Spleen (tissue), 11 donors: ENCODE results near the gene WNK2. TPM values are rescaled to one million over a fixed set of nuclear protein-coding genes. Genes with fewer than 3 reads are reported as not detected.
A peak's percentile ranks its signal among the peaks of the same experiment; 100 is the strongest.

ENCODE experiments used
- DNase-seq: peaks from one replicate; pipeline ENCODE4 v3.0.0-alpha.2; 2020
- H3K27ac ChIP-seq, 8 donors: fragments of 200-600 bp; sonication (generic) in 7 of 8; 1 replicate in 4 of 8; 2 replicates in 4 of 8; pipeline versions ENCODE4 v1.5.0 to v1.8.0; 2016 to 2021; ENCODE audit warnings: inconsistent platforms in 4 of 8, mild to moderate bottlenecking in 4 of 8, moderate library complexity in 1 of 8
- H3K27me3 ChIP-seq, 7 donors: fragments of 200-600 bp; sonication (generic) in 6 of 7; replicated peaks in 1 of 7; 1 replicate in 4 of 7; 2 replicates in 3 of 7; pipeline versions ENCODE4 v1.5.0 to v1.8.0; 2016 to 2021; ENCODE audit warnings: inconsistent platforms in 3 of 7, mild to moderate bottlenecking in 1 of 7
- H3K36me3 ChIP-seq, 6 donors: fragments of 200-600 bp; sonication (generic) in 5 of 6; 1 replicate in 4 of 6; 2 replicates in 2 of 6; pipeline versions ENCODE4 v1.5.0 to v1.8.0; 2016 to 2021; ENCODE audit warnings: inconsistent platforms in 2 of 6
- H3K4me1 ChIP-seq, 6 donors: fragments of 200-600 bp; sonication (generic) in 5 of 6; 1 replicate in 3 of 6; 2 replicates in 3 of 6; pipeline versions ENCODE4 v1.5.0 to v1.8.0; 2016 to 2021; ENCODE audit warnings: inconsistent platforms in 3 of 6
- H3K4me3 ChIP-seq, 8 donors: fragments of 200-600 bp; sonication (generic) in 7 of 8; 1 replicate in 4 of 8; 2 replicates in 4 of 8; pipeline versions ENCODE4 v1.5.0 to v1.8.0; 2016 to 2021; ENCODE audit warnings: inconsistent platforms in 4 of 8, mild to moderate bottlenecking in 4 of 8, moderate library complexity in 2 of 8
- H3K9me3 ChIP-seq, 8 donors: fragments of 200-600 bp; sonication (generic) in 7 of 8; 1 replicate in 4 of 8; 2 replicates in 4 of 8; pipeline versions ENCODE4 v1.5.0 to v1.8.0; 2016 to 2021; ENCODE audit warnings: inconsistent platforms in 4 of 8
- POLR2A ChIP-seq, 3 donors: fragments of 450-650 bp; IDR thresholded peaks; one replicate each; pipeline ENCODE4 v1.5.1; 2017; ENCODE audit warnings: antibody characterized with exemption in 3 of 3, mild to moderate bottlenecking in 1 of 3
- POLR2AphosphoS5 ChIP-seq, 3 donors: sonication (generic); formaldehyde crosslinking; IDR thresholded peaks; one replicate each; pipeline ENCODE4 v1.5.1; 2017; ENCODE audit warnings: antibody characterized with exemption in 3 of 3
- WGBS, 5 donors: extraction: QIAGEN DNeasy Blood & Tissue Kit in 3 of 5; methylation state at CpG; one replicate each; pipeline versions ENCODE4 v1.1.5 to v1.1.7; 2013 to 2018; 5-methylcytosine and 5-hydroxymethylcytosine counted together
- intact Hi-C: fragments of 100-400 bp; cut with DNase I; formaldehyde crosslinking; loops from one replicate; pipeline ENCODE4 v1.15.0; 2023; ENCODE audit warnings: low total_unique reads
- polyA plus RNA-seq, 3 donors: library from polyadenylated mRNA; stranded (reverse); fragments of 200-250 nt; gene quantifications; one replicate each; pipeline ENCODE4 v1.2.1, GENCODE V29; 2013
- total RNA-seq, 7 donors: library from RNA; depleted of rRNA in 3 of 7; stranded (reverse); fragments of >200 nt in 3 of 7; fragmentation: NEBNext Ultra II Directional in 4 of 7; extraction: Animal tissue kit (Norgen Biotek cat#: 25700) in 4 of 7; gene quantifications; one replicate each; pipeline versions ENCODE4 v1.1.0 to v1.2.1, GENCODE V29; 2016 to 2021
- TF ChIP-seq, protein P1 (sequence below), 11 experiments: fragments of 200-600 bp in 7 of 11; fragments of 450-650 bp in 4 of 11; sonication (generic) in 4 of 11; IDR thresholded peaks in 8 of 11; conservative IDR thresholded peaks in 3 of 11; 1 replicate in 7 of 11; 2 replicates in 4 of 11; pipeline versions ENCODE4 v1.4.0 to v1.8.0; 2016 to 2021; ENCODE audit warnings: antibody characterized with exemption in 11 of 11, inconsistent platforms in 4 of 11, mild to moderate bottlenecking in 1 of 11
- donor health status: healthy with polysubstance abuse.
- donor health status: DM: no; HTN: no; CAD: no; lungs with moderate emphysema.
- donor health status: DM: no; HTN: no; CAD: no.
- donor health status: Bipolar disorder and iron deficiency.
- donor health status: healthy.
- donor health status: DM: no; HTN: no; CAD: no.
- donor health status: DM: yes; HTN: yes; CAD: no.

The WNK2 gene
- total and polyA plus RNA-seq, 10 donors = 1.8 to 20.0 (median 7.3) TPM

DNA sequence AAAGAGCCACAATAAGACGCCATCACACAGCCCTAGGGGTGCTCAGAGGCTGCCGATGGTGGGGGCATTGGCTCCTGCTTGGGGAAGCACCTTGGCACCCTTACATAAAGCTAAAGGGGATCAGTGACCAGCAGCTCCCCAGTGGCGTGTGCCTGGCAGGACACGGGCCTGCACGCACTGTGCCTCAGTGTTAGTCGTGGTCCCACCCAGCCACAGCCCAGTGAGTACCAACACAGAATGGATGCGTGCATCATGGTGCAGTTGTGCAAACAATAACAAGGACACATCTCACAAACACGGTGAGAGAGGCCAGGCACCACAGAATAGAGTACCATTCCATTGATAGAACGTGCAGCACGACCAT lies 103.2 kb downstream of the WNK2 start:
- H3K27ac ChIP-seq = peak overlapping the region in 1 of 8 donors; percentile 33
- WGBS, 5 donors = 82 to 89% (median 86%) methylated on average over 10 of the region's 10 CpGs
- H3K9me3 ChIP-seq = peaks cover 0 to 4% (median 0%) of the 10 kb centered on the region in 8 donors
- TF ChIP-seq, protein P1, sequence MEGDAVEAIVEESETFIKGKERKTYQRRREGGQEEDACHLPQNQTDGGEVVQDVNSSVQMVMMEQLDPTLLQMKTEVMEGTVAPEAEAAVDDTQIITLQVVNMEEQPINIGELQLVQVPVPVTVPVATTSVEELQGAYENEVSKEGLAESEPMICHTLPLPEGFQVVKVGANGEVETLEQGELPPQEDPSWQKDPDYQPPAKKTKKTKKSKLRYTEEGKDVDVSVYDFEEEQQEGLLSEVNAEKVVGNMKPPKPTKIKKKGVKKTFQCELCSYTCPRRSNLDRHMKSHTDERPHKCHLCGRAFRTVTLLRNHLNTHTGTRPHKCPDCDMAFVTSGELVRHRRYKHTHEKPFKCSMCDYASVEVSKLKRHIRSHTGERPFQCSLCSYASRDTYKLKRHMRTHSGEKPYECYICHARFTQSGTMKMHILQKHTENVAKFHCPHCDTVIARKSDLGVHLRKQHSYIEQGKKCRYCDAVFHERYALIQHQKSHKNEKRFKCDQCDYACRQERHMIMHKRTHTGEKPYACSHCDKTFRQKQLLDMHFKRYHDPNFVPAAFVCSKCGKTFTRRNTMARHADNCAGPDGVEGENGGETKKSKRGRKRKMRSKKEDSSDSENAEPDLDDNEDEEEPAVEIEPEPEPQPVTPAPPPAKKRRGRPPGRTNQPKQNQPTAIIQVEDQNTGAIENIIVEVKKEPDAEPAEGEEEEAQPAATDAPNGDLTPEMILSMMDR (IDR thresholded peaks at IDR 0.05 in 8 of 11, conservative IDR thresholded peaks at IDR 0.05 in 3 of 11) = no peak
- H3K4me3 ChIP-seq = no peak overlapping the region
- H3K4me1 ChIP-seq = peaks cover 0 to 5% (median 0%) of the 10 kb centered on the region in 6 donors
- peak; percentile 44 for DNase-seq
- no peaks in the 10 kb centered on the region for H3K36me3 ChIP-seq
- H3K27me3 ChIP-seq = peaks cover 0 to 7% (median 0%) of the 10 kb centered on the region in 7 donors
- intact Hi-C loops = no loop called here

DNA sequence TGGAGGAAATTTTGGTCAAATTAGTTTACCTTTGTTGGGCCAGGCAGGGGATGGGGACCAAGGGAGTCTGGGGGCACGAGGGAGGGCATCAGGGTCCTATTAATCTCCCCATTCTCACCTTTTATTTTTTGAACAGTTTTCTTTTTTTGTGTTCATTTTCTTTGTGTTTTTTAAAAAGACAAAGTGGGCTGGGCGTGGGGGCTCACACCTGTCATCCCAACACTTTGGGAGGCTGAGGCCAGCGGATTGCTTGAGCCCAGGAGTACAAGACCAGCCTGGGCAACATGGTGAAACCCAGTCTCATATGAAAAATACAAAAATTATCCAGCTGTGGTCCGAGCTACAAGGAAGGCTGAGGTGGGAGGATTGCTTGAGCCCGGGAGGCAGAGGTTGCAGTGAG lies 103.7 kb downstream of the WNK2 start:
- no peak for DNase-seq
- Histone ChIP-seq H3K9me3 (peaks cover 0 to 4% (median 0%) of the 10 kb centered on the region in 8 donors), H3K4me1 (peaks cover 0 to 5% (median 0%) of the 10 kb centered on the region in 6 donors), H3K27ac (no peak overlapping the region), H3K27me3 (peaks cover 0 to 7% (median 0%) of the 10 kb centered on the region in 7 donors), H3K36me3 (no peaks in the 10 kb centered on the region), H3K4me3 (no peak overlapping the region)
- TF ChIP-seq POLR2A (IDR thresholded peaks at IDR 0.05) = no peak
- TF ChIP-seq, protein P1 (IDR thresholded peaks at IDR 0.05 in 8 of 11, conservative IDR thresholded peaks at IDR 0.05 in 3 of 11) = no peak
- no peak for TF ChIP-seq POLR2AphosphoS5 (IDR thresholded peaks at IDR 0.05)
- intact Hi-C loops = no loop called here
- 73 to 87% (median 86%) methylated on average over 5 of the region's 5 CpGs for WGBS, 5 donors

DNA sequence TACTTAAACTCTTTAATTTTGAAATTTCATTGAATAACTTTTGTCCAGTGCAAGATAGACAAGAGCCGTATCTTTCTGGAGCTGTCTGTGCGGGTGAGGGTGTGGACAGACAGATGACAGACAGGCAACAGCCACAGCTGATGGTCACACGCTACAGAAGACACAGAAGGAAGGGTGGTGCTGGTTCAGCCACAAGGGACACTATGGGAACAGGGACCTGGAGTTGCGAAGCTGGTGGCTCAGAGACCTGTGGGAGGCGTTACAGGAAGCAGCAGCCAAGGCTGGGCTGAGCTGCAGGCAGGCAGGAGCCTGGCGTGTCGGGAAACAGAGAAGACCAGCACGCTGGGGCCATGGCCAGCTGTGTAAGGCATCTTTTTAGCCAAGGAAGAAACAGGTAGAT lies 104.4 kb downstream of the WNK2 start:
- WGBS, 5 donors = 56 to 75% (median 63%) methylated on average over 8 of the region's 8 CpGs
- TF ChIP-seq POLR2A (IDR thresholded peaks at IDR 0.05) (no peak), POLR2AphosphoS5 (IDR thresholded peaks at IDR 0.05) (no peak)
- TF ChIP-seq, protein P1 (IDR thresholded peaks at IDR 0.05 in 8 of 11, conservative IDR thresholded peaks at IDR 0.05 in 3 of 11) = no peak
- H3K9me3 ChIP-seq = peaks cover 0 to 4% (median 0%) of the 10 kb centered on the region in 8 donors
- H3K36me3 ChIP-seq = no peaks in the 10 kb centered on the region
- H3K4me1 ChIP-seq = peaks cover 0 to 5% (median 0%) of the 10 kb centered on the region in 6 donors
- no peak overlapping the region for H3K4me3 ChIP-seq
- peak; percentile 64 for DNase-seq
- intact Hi-C loops = no loop called here
- no peak overlapping the region for H3K27ac ChIP-seq
- peaks cover 0 to 12% (median 0%) of the 10 kb centered on the region in 7 donors for H3K27me3 ChIP-seq

DNA sequence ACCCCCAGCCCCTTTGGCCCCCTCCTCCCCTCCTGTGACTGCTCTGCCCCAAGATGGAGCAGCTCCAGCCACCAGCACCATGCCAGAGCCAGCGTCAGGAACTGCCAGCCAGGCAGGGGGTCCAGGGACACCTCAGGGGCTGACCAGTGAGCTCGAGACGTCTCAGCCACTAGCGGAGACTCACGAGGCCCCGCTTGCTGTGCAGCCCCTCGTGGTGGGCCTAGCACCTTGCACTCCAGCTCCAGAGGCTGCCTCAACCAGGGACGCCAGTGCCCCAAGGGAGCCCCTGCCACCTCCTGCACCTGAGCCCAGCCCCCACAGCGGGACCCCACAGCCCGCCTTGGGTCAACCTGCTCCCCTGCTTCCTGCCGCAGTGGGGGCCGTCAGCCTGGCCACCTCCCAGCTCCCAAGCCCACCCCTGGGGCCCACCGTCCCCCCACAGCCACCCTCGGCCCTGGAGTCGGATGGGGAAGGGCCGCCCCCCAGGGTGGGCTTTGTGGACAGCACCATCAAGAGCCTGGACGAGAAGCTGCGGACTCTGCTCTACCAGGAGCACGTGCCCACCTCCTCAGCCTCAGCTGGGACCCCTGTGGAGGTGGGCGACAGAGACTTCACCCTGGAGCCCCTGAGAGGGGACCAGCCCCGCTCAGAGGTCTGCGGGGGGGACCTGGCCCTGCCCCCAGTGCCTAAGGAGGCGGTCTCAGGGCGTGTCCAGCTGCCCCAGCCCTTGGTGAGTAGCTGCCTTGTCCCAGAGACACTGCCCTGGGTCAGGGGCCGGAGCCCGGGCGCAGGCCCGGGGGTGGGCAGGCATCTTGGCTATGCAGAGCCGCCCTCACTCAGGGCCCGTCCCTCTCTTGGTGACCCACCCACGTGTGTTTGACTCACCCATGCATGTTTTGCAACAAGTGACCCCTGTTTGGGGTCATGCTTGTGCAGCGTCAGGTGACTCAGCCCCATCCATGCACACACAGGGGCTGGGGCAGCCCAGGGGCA lies 105.2 kb downstream of the WNK2 start:
- no peak overlapping the region for H3K4me3 ChIP-seq
- no peak for TF ChIP-seq POLR2A (IDR thresholded peaks at IDR 0.05)
- no peaks in the 10 kb centered on the region for H3K9me3 ChIP-seq
- peaks cover 0 to 12% (median 0%) of the 10 kb centered on the region in 7 donors for H3K27me3 ChIP-seq
- no peaks in the 10 kb centered on the region for H3K36me3 ChIP-seq
- H3K27ac ChIP-seq = no peak overlapping the region
- peaks cover 0 to 5% (median 0%) of the 10 kb centered on the region in 6 donors for H3K4me1 ChIP-seq
- intact Hi-C loops = no loop called here
- DNase-seq = peak; percentile 72
- WGBS, 5 donors = 84 to 90% (median 85%) methylated on average over 1 to 32 of the region's 32 CpGs
